Lower leg skin (tissue), 4 donors: Measurements from ENCODE around the gene CNP. TPM values are rescaled to one million over a fixed set of nuclear protein-coding genes. Genes with fewer than 3 reads are reported as not detected.
"Not testable (repeated sequence)": the region's sequence is repeated elsewhere in the genome, so short reads cannot be mapped to it uniquely, and the experiment has no call there.

Experiments used
- DNase-seq, 2 donors: peaks; one replicate each; pipeline ENCODE4 v3.0.0-alpha.2; 2019; ENCODE audit warnings: low spot score in 2 of 2
- H3K4me3 ChIP-seq: fragments of 200-600 bp; sonication (generic); 2 replicates; pipeline ENCODE4 v1.5.1; 2017; ENCODE audit warnings: mild to moderate bottlenecking, low read depth; ENCODE audit not compliant: poor library complexity, severe bottlenecking
- POLR2A ChIP-seq, 2 donors: fragments of 450-650 bp; IDR thresholded peaks; one replicate each; pipeline ENCODE4 v1.6.1; 2016 to 2017; ENCODE audit warnings: antibody characterized with exemption in 2 of 2, mild to moderate bottlenecking in 1 of 2, moderate library complexity in 1 of 2
- WGBS, 2 donors: methylation state at CpG; one replicate each; pipeline ENCODE4 v1.1.5; 2018; 5-methylcytosine and 5-hydroxymethylcytosine counted together
- intact Hi-C: fragments of 100-400 bp; cut with DNase I; formaldehyde crosslinking; loops from one replicate; pipeline ENCODE4 v1.15.0; 2023; ENCODE audit warnings: low total_unique reads
- total RNA-seq, 4 donors: library from RNA; depleted of rRNA; stranded (reverse); fragments of >200 nt; gene quantifications; one replicate each; pipeline ENCODE4 v1.1.0, GENCODE V29; 2016
- TF ChIP-seq, protein P1 (sequence below), 3 donors: fragments of 450-650 bp; IDR thresholded peaks; one replicate each; pipeline ENCODE4 v1.5.1; 2016; ENCODE audit warnings: antibody characterized with exemption in 3 of 3, mild to moderate bottlenecking in 3 of 3, moderate library complexity in 2 of 3

Gene CNP
- total RNA-seq, 4 donors from 2014 or later, result 37.2 to 63.8 (median 44.5) TPM

DNA sequence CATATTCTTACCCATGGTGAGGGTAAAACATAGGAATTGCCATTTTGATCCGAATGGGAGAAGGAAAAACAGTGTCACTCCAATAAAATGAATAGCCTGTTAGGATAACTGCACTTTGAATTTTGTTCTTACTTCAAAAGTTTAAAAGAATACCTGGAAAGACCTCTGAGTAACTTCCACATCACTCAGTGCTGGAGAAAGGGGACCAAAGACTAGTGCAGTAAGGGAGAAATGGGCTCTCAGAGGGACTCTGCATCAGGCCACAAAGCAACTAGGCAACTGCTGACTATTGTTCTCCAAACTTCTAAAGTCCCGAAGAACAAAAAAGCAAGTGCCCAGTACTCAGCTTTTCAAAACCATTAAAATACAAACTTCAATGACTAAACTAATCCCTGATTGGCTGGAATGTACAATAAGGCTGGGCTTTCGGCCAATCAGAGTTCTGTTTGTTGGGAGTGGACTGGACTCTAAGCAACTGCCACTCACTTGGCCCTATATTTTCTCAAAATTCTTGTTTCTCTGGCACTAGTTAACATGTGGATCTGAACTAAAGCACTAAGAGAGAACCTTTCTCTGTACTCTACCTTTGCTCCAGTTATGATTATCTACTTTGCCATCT, 44.4 kb downstream of the CNP start:
- intact Hi-C loops, result no loop called here
- WGBS, 2 donors, result 90% methylated on average over 3 of the region's 3 CpGs
- H3K4me3 ChIP-seq, result no peak overlapping the region
- TF ChIP-seq POLR2A (IDR thresholded peaks at IDR 0.05), result no peak
- TF ChIP-seq, protein P1, sequence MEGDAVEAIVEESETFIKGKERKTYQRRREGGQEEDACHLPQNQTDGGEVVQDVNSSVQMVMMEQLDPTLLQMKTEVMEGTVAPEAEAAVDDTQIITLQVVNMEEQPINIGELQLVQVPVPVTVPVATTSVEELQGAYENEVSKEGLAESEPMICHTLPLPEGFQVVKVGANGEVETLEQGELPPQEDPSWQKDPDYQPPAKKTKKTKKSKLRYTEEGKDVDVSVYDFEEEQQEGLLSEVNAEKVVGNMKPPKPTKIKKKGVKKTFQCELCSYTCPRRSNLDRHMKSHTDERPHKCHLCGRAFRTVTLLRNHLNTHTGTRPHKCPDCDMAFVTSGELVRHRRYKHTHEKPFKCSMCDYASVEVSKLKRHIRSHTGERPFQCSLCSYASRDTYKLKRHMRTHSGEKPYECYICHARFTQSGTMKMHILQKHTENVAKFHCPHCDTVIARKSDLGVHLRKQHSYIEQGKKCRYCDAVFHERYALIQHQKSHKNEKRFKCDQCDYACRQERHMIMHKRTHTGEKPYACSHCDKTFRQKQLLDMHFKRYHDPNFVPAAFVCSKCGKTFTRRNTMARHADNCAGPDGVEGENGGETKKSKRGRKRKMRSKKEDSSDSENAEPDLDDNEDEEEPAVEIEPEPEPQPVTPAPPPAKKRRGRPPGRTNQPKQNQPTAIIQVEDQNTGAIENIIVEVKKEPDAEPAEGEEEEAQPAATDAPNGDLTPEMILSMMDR (IDR thresholded peaks at IDR 0.05), result no peak
- DNase-seq, result peak in 1 of 2 donors; percentile 50

DNA sequence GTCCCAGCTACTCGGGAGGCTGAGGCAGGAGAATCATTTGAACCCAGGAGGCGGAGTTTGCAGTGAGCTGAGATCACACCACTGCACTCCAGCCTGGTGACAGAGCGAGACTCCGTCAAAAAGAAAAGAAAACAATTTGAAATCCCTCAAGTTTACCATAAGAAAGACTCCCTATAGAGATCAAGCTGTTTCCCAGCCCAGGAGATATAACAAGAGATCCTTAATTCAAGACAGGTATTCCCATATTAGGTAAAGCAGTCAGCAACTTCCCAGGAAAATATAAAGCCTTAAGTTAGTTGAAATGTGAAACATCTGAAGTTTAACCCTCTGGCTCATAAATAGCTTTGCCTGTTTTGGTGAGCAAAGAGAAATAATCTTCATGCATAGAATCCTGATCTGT, 45.8 kb downstream of the CNP start:
- 81 to 84% methylated on average over 4 of the region's 4 CpGs for WGBS, 2 donors
- intact Hi-C loops, DNase-seq, H3K4me3 ChIP-seq: not testable (repeated sequence)

DNA sequence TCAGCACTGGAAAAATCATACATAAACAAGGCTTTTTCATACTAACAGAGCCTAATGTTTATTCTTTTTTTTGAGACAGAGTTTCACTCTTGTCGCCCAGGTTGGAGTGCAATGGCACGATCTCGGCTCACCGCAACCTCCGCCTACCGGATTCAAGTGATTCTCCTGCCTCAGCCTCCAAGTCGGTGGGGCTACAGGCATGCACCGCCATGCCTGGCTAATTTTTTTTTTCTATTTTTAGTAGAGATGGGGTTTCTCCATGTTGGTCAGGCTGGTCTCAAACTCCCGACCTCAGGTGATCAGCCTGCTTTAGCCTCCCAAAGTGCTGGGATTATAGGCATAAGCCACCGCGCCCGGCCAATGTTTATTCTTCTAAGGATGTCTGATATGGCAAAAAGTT, 47.1 kb downstream of the CNP start:
- DNase-seq, H3K4me3 ChIP-seq, intact Hi-C loops: not testable (repeated sequence)
- WGBS, 2 donors, result 94 to 95% methylated on average over 12 of the region's 12 CpGs

DNA sequence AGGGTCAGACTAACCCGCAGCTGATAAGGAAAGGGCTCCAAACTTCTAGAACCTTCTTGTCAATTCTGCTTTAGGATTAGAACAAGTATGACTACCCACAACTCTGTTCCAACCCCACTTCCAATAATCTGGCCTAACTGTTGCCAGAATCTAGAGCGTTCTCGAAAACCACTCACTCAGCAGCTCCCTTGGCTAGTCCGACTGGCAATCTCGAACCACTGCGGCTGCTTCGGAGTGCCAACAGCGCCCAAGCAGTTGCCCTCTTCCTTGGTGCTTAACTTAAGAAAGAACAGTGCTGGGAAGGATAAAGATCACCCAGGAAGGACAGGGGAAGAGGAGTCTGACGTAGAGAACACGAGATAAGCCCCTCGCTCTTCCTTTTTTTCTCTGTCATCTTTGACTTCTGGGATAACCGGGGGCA, 49.8 kb downstream of the CNP start:
- TF ChIP-seq POLR2A (IDR thresholded peaks at IDR 0.05), result no peak
- TF ChIP-seq, protein P1 (IDR thresholded peaks at IDR 0.05), result no peak
- DNase-seq, result no peak
- H3K4me3 ChIP-seq, result peak overlapping the region; percentile 91
- intact Hi-C loops, result no loop called here
- WGBS, 2 donors, result 2 to 3% methylated on average over 12 of the region's 12 CpGs

DNA sequence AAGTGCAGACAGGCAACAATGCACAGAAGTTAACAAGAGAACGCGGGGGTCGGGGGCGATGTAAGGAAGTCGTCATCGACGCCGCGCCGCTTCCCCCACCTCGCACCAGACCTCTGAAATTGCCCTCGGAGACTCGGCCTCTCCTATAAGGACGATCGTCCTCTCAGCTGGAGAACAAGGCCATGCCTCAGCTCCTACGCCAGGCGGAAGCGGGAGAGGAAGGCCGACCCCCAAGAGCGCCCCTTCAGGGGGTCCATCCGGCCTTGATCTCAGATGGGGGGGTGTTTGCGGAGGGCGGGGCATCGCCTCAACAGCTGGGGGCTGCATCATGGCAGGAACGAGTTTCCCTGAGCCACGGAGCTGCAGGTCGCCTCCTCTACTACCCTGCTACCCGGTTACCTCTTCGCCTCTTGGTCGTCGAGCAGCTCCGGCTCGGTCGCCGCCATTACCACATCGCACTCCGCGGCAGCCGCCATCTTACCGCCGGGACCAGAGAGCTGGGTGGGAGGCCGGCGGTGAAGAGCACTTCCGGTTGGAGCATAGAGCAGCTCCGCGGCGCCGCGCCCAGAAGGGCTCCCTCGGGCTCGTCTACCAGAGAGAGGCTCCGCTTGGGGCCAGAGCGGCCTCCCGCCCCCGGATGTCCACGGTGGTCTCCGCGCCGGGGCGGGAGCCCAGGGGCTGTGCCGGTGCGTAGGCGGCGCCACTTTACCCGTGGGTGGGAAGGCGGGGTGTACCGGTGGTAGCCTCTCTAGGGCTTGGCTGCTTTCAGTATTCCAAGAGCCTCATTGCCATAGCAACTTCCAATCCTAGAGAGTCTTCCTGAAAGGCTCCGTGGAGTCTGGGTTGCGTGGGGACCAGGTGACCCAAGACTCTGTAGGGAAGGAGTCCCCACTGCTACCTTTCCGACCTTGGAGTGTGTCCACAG, 50.6 kb downstream of the CNP start, which contains the start of gene DNAJC7:
DNAJC7 (minus strand) TSS at position 499 of the 925 bp plus-strand sequence; CDS start at position 476, 23 bp downstream.
- DNase-seq, result peak; percentile 86 to 98
- peak within 1 kb of the TSS; percentile 91 for H3K4me3 ChIP-seq
- WGBS, 2 donors, result 0 to 1% methylated on average over 48 to 62 of the region's 70 CpGs
- peak in 1 of 2 donors; percentile 60 for TF ChIP-seq POLR2A (IDR thresholded peaks at IDR 0.05)
- TF ChIP-seq, protein P1 (IDR thresholded peaks at IDR 0.05), result no peak
- intact Hi-C loops, result no loop called here

DNA sequence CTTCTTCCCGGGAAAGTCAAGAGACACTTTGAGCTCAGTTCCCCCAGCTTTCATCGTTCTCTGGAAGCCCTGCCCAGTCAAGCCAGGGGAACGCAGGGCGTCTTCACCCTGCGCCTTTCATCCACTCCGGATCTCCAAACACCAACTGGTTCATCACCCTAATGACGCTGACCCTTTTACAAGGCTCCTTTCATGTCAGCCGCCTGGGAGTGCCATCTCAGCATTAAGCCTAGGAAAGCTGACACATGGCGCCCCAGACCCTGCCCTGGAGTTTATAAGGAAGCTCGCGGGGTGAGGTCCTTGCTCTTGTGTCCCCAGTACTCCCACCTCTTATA, 51.2 kb downstream of the CNP start:
- 0 to 6% methylated on average over 11 of the region's 11 CpGs for WGBS, 2 donors
- intact Hi-C loops, result no loop called here
- peak in 1 of 2 donors; percentile 23 for DNase-seq
- TF ChIP-seq POLR2A (IDR thresholded peaks at IDR 0.05), result no peak
- TF ChIP-seq, protein P1 (IDR thresholded peaks at IDR 0.05), result no peak
- H3K4me3 ChIP-seq, result peak overlapping the region; percentile 91
